NCI-H2227 (cell line): Measurements from ENCODE around the gene CCDC43.
"Not testable (repeated sequence)": the region's sequence is repeated elsewhere in the genome, so short reads cannot be mapped to it uniquely, and the experiment has no call there.

ENCODE experiments used
- DNase-seq: peaks from one replicate; lab custom pipeline; 2025; ENCODE audit not compliant: unreplicated experiment; lab: John Stamatoyannopoulos, UW

Gene CCDC43

DNA sequence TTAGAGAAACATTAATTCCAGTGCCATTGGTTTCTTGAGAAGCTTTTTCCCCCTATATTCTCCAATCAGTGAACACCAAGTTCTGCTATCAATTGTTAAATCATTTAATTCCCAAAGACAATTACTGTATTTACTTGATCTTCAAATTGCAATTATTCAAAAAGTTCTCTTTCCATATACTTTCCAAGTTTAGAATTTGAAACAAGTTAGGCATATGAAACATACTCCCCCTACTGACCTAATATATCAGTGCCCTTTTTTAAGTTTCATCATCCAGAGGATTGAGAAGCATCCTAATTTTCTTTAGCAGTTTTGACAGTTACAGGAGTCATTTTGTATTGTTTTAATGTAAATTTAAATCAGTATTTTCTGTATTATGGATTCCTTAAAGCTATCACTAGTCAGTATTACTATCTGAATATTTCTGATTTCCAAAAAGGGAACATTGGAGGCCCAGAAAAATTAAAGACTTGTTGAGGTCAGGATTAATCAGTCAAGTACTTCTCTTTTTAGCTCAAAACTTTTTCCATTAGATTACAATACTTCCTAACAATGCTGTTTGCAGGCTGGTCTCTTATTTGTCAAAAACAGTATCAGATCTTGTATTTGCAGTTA lies 17.0 kb downstream of the CCDC43 start:
- no peak for DNase-seq

- DNase-seq = no peak
These were observed 23.6 kb downstream of the CCDC43 start for GRCh38 chr17:44666006-44666405.

DNA sequence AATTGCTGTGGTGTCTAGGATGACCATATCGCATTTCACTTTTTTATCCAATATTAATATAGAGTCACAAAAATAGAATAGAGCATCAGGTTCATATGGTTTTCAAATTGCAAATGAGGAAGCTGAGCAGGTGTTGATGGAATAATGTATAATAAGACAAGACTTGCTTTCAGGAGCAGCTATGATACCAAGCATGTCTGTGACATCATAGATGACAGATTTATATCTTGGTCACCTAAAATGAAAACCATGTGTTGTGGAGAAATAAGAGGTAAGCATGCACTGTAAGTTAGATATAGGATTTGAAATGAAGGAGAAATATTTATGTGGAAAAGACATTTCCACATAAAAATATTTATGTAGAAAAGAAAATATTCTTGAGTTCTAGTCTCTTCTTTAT lies 24.7 kb downstream of the CCDC43 start:
- DNase-seq = no peak

GRCh38 chr17:44663095-44663494 lies 26.5 kb downstream of the CCDC43 start:
- DNase-seq = no peak

- no peak for DNase-seq
These were observed 27.7 kb downstream of the CCDC43 start for GRCh38 chr17:44661835-44662234.

- peak; percentile 87 for DNase-seq
These were observed 33.4 kb downstream of the CCDC43 start, which contains the start of gene MEIOC for GRCh38 chr17:44655983-44656710. MEIOC (plus strand) TSS chr17:44656468; CDS start chr17:44656614, 146 bp downstream.

DNA sequence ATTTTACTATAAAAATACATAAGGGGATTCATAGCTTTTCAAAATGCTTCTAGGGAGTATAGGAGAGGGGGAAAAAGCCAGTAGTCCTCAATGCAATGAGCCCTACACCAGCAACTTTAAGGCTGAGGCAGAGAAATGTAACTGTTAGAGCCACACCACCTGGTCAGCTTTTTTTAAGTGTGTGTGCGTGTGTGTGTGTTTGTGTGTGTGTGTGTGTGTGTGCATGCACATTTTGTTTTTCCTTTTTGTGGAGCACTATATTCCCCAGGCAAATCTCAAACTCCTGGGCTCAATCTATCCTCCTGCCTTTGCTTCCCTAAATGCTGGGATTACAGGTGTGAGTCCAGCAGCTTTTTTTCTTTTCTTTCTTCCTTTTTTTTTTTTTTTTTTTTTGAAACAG lies 35.6 kb downstream of the CCDC43 start:
- DNase-seq = no peak

GRCh38 chr17:44653384-44653783 lies 36.2 kb downstream of the CCDC43 start:
- DNase-seq = no peak

DNA sequence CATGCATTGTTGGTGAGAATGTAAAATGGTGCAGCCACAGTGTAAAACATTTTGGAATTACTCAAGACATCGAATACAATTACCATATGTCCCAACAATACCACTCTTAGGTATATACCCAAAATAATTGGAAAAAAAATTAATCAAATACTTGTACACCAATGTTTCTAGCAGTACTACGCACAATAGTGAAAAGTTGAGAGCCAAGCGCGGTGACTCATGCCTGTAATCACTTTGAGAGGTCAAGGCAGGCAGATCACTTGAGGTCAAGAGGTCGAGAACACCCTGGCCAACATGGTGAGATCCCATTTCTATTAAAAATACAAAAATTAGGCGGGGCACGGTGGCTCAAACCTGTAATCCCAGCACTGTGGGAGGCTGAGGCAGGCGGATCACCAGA lies 36.8 kb downstream of the CCDC43 start:
- no peak for DNase-seq

DNA sequence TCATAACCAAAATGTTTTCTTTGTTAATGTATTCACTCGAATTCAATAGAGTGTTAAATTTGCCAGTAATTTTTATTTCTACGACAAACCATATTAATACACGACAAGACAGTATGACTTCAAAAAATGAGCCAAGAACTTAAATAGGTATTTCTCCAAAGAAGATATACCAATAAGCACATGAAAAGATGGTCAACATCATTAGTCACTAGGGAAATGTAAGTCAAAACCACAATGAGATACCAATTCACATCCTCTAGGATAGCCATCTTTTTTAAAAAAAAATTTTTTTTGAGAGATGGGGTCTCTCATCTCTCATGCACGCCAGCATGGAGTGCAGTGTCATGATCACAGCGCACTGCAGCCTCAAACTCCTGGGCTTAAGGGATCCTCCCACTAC lies 38.3 kb downstream of the CCDC43 start:
- DNase-seq = no peak

GRCh38 chr17:44648963-44649362 lies 40.6 kb downstream of the CCDC43 start:
- no peak for DNase-seq

DNA sequence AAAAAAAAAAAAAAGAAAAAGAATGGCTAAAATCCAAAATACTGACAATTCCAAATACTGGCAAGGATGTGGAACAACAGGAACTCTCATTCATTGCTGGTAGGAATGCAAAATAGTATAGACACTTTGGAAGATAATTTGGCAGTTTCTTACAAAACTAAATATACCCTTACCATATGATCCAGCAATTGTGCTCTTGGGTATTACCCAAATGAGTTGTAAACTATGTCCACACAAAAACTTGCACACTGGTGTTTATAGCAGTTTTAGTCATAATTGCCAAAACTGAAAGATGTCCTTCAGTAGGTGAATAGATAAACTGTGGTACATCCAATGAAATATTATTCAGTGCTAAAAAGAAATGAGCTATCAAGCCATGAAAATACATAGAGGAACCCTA lies 41.8 kb downstream of the CCDC43 start:
- DNase-seq = no peak

GRCh38 chr17:44646280-44646679 lies 43.3 kb downstream of the CCDC43 start:
- DNase-seq = no peak

- DNase-seq = no peak
These were observed 44.2 kb downstream of the CCDC43 start for GRCh38 chr17:44645341-44645740.

DNA sequence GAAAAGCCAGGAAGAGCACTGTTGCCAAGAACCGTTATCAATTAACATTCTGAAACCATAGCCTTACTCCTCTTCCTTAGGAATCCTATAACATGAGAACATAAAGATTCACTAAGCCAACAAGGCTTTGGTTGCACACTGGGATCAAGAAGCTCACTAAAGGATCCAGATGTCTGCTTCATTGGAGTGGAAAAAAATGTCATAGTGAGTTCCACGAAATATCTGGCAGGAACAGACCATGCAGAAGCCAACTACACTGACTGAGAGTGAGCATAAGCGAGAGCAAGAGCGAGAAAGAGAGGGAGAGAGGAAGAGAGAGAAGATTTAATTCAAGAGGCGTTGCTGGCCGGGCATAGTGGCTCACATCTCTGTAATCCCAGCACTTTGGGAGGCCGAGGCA lies 46.7 kb downstream of the CCDC43 start:
- DNase-seq = no peak

DNA sequence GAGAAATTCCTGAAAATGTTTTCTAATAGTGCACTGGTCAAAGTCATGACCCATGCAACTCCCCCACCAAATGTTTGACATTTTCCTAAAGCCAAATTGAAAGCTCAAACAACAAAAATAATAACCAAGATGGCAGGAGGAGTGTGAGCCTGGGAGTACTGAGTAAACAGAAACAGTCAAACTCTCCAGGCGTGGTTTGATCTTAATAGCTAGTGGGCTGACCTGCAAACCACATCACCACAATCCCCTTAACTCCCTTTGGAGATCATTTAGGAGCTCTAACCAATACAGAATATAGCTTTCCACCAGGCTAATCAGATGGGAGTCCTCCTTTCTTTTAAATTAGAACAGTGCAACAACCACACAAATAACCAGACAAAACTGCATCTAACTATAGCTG lies 52.5 kb downstream of the CCDC43 start:
- DNase-seq = no peak

DNA sequence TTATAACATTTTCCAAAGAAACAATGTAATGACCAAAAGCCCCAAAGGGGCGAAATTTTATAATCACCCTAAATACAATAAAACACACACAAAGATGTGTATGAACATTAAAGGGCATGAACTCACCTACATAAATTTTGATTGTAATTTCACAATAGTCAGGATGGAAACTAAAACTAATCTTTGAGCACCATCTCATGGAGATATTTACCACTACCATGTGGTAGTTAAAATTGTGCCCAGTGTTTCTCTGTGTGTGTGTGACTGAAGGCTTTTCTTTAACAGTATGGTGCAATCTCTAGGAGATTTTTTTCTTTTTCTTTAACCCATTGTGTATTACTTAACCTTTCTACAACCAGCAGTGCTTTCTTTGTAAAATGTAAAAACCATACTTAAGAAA lies 53.0 kb downstream of the CCDC43 start:
- DNase-seq = peak; percentile 30

DNA sequence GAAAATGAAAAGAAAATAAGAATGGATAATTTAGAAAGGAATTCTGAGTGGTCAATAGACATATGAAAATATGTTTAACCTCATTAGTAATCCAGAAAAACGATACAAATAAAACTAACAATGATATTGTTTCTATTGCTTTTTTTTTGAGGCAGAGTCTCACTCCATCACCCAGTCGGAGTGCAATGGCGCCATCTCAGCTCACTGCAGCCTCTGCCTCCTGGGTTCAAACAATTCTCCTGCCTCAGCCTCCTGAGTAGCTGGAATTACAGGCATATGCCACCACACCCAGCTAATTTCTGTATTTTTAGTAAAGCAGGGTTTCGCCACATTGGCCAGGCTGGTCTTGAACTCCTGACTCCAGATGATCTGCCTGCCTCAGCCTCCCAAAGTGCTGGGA lies 55.2 kb downstream of the CCDC43 start:
- not testable (repeated sequence) for DNase-seq

GRCh38 chr17:44633998-44634397 lies 55.6 kb downstream of the CCDC43 start:
- no peak for DNase-seq

GRCh38 chr17:44630703-44631102 lies 58.9 kb downstream of the CCDC43 start:
- no peak for DNase-seq

DNA sequence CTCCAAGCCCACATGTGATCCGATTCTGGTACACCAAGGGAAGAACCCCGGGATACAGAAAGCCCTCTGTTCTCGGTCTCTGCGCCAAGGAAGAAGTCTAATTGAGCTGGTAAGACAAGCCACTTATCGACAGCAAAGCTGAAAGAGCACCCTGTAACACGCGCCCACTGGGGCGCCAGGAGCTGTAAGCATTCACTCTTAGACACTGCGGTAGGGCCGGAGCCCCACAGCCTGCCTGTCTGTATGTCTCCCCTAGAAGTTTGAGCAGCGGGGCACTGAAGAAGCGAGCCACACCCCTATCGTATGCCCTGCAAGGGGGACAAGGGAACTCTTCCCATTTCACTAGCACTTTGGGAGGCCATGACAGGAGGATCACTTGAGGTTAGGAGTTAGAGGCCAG lies 60.3 kb downstream of the CCDC43 start:
- no peak for DNase-seq

DNA sequence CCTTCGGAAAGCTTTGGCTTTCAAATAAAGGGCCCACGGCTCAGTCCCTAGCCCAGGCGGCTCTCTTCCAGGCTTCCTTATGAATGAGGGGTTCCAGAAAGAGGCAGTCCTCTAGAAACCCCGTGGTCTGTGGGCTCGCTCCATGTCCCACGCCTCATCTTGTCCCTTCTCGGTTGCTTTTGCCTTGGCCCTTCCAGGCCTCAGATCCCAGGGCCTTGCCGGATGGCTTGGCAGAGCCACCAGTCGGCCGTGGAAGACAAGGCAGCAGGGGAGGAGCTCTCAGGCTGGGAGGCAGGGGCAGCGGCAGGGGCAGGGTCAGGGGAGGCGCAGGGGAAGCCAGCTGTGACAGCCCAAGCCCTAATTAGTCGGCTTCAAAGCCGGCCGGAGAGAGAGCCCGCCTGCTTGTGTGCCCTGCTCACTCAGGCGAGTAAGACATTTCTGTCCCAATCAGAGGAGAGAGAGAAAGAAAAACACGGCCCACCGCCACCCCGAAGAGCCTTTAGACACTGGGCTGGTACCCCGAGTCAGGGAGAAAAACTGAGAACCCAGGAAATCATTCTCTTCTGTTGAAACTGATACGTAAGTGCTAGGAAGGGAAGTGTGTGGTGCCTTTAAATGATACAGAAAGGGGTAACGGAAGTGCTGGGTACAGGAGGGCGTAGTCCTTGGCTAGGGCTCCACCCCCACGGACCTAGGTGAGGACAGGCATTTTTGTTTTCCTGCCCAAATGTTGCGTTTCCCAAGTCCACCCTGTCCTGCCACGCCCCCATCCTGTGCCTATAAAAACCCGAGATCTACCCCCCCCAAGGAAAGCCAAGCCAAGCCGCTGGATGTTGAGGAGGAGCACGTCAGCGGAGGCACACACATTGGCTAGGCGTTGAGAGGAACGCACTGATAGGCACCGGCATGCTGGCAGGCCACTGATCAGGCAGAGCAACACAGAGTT lies 61.1 kb downstream of the CCDC43 start:
- peak; percentile 90 for DNase-seq
